A549 (cell line): ENCODE results near the gene MVB12B.

Experiments
- E2F6 ChIP-seq: IDR thresholded peaks from 2 replicates; pipeline ENCODE4 v1.6.1; 2012; ENCODE audit warnings: low read depth, borderline replicate concordance
- EP300 ChIP-seq, 2 experiments: fragments of >200 bp; sonication (Bioruptor Twin); formaldehyde crosslinking; IDR thresholded peaks; 2 replicates in 1 of 2; 3 replicates in 1 of 2; pipeline ENCODE4 v1.6.1; 2016 to 2017
- PHF8 ChIP-seq: fragments of 200-600 bp; sonication (generic); IDR thresholded peaks from 2 replicates; pipeline ENCODE4 v1.6.1; 2016; ENCODE audit warnings: low read depth, mild to moderate bottlenecking, antibody characterized with exemption, moderate library complexity, borderline replicate concordance
- POLR2A ChIP-seq: IDR thresholded peaks from 2 replicates; pipeline ENCODE4 v1.6.1; 2012; ENCODE audit warnings: mild to moderate bottlenecking, low read length
- RAD21 ChIP-seq, 2 experiments: fragments of >200 bp in 1 of 2; sonication (Bioruptor Twin) in 1 of 2; formaldehyde crosslinking in 1 of 2; IDR thresholded peaks in 1 of 2; conservative IDR thresholded peaks in 1 of 2; 2 replicates in 1 of 2; 3 replicates in 1 of 2; pipeline ENCODE4 v1.6.1; 2012 to 2018; ENCODE audit warnings: inconsistent platforms in 1 of 2
- TF ChIP-seq, protein P1 (sequence below): fragments of >200 bp; sonication (Bioruptor Twin); formaldehyde crosslinking; IDR thresholded peaks from 3 replicates; pipeline ENCODE4 v1.5.1; 2016

GRCh38 chr9:126380447-126380846 is 53.8 kb downstream of the MVB12B start:
- TF ChIP-seq, protein P1, sequence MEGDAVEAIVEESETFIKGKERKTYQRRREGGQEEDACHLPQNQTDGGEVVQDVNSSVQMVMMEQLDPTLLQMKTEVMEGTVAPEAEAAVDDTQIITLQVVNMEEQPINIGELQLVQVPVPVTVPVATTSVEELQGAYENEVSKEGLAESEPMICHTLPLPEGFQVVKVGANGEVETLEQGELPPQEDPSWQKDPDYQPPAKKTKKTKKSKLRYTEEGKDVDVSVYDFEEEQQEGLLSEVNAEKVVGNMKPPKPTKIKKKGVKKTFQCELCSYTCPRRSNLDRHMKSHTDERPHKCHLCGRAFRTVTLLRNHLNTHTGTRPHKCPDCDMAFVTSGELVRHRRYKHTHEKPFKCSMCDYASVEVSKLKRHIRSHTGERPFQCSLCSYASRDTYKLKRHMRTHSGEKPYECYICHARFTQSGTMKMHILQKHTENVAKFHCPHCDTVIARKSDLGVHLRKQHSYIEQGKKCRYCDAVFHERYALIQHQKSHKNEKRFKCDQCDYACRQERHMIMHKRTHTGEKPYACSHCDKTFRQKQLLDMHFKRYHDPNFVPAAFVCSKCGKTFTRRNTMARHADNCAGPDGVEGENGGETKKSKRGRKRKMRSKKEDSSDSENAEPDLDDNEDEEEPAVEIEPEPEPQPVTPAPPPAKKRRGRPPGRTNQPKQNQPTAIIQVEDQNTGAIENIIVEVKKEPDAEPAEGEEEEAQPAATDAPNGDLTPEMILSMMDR, result no peak
- TF ChIP-seq EP300 (IDR thresholded peaks at IDR 0.05), result no peak
- TF ChIP-seq POLR2A, result no peak
- TF ChIP-seq E2F6, result no peak
- no peak for TF ChIP-seq PHF8
- TF ChIP-seq RAD21 (conservative IDR thresholded peaks at IDR 0.05 in 1 of 2, IDR thresholded peaks at IDR 0.05 in 1 of 2), result no peak
